Nephron progenitor cell (in vitro differentiated cells): ENCODE results near the gene APOB.

Experiments used
- DNase-seq: peaks from one replicate; pipeline ENCODE4 v3.0.0; 2021
- H3K27ac Mint-ChIP-seq: 2 replicates; pipeline ENCODE4 v1.8.0; 2021; ENCODE audit warnings: mild to moderate bottlenecking, moderate library complexity, mixed read lengths
- H3K27me3 Mint-ChIP-seq: 2 replicates; pipeline ENCODE4 v1.8.0; 2021; ENCODE audit warnings: mild to moderate bottlenecking, low read depth, mixed read lengths; ENCODE audit not compliant: poor library complexity
- H3K36me3 Mint-ChIP-seq: 2 replicates; pipeline ENCODE4 v1.8.0; 2021; ENCODE audit warnings: low read depth, mixed read lengths
- H3K4me1 Mint-ChIP-seq: 2 replicates; pipeline ENCODE4 v1.8.0; 2021; ENCODE audit warnings: mixed read lengths
- H3K4me3 Mint-ChIP-seq: 2 replicates; pipeline ENCODE4 v1.8.0; 2021; ENCODE audit warnings: mild to moderate bottlenecking, moderate library complexity, mixed read lengths
- H3K9me3 Mint-ChIP-seq: 2 replicates; pipeline ENCODE4 v1.8.0; 2021; ENCODE audit warnings: mild to moderate bottlenecking, moderate library complexity, mixed read lengths
- TF ChIP-seq, protein P1 (sequence below): fragments of 200-600 bp; sonication (generic); IDR thresholded peaks from 2 replicates; pipeline ENCODE4 v1.5.0; 2021; ENCODE audit warnings: antibody characterized with exemption

The APOB gene

DNA sequence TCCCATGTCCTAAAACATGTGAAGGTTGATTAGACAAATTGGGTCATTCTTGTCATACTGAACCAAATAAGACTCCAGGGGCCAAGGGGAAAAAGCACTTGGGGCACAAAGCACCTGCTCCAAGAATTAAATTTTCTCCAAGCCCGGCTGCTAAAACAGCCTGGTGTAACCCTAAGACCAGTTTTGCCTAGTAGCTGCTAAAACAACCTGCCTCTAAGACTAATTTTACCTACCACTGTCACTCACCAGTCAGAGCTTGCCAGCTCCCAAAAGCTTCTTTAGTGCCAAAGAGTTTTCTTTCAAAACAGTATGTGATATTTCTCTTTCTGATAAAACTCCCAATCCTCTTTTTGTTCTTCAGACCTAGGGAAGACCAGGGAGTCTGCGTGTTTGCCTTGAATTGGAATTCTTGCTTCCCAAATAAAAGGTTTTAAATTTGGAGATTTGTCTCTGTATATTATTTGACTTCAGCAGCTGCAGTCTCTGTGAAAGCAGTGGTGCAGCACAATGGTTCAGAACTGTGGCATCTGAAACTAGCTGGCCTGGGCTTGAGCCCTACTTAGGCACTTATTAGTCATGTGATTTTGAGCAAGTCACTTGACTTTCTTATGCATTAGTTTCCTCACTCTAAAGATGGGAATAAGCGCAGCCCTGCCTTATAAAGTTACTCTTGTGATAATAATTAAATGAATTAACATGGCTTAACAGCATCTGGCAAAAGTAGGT is 16.2 kb upstream of the APOB start:
- H3K36me3 Mint-ChIP-seq, result no peaks in the 10 kb centered on the region
- H3K27me3 Mint-ChIP-seq, result peaks cover 4% of the 10 kb centered on the region
- TF ChIP-seq, protein P1, sequence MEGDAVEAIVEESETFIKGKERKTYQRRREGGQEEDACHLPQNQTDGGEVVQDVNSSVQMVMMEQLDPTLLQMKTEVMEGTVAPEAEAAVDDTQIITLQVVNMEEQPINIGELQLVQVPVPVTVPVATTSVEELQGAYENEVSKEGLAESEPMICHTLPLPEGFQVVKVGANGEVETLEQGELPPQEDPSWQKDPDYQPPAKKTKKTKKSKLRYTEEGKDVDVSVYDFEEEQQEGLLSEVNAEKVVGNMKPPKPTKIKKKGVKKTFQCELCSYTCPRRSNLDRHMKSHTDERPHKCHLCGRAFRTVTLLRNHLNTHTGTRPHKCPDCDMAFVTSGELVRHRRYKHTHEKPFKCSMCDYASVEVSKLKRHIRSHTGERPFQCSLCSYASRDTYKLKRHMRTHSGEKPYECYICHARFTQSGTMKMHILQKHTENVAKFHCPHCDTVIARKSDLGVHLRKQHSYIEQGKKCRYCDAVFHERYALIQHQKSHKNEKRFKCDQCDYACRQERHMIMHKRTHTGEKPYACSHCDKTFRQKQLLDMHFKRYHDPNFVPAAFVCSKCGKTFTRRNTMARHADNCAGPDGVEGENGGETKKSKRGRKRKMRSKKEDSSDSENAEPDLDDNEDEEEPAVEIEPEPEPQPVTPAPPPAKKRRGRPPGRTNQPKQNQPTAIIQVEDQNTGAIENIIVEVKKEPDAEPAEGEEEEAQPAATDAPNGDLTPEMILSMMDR, result no peak
- no peak for DNase-seq
- H3K27ac Mint-ChIP-seq, result no peak overlapping the region
- H3K4me3 Mint-ChIP-seq, result no peak overlapping the region
- peaks cover 18% of the 10 kb centered on the region for H3K4me1 Mint-ChIP-seq
- no peaks in the 10 kb centered on the region for H3K9me3 Mint-ChIP-seq

DNA sequence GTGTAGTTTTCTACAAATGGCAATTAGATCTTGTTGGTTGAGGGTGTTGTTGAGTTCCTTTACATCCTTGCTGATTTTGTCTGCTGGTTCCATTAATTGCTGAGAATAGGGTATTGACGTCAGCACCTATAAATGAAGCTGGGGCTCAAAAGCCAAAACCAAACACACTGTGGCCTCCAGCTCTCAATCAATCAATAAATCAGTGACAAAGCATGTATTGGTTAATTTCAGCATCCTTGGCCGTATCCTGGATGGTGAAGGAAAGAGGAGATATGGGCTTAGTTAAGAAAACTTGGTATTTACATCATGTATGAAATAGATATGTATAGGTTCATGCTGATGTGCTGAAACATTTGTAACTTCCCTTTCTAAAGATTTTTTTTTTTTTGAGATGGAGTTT is 13.2 kb upstream of the APOB start:
- DNase-seq, result no peak
- Mint-ChIP-seq H3K4me3 (no peak overlapping the region), H3K36me3 (no peaks in the 10 kb centered on the region), H3K27ac (no peak overlapping the region), H3K27me3 (peaks cover 20% of the 10 kb centered on the region), H3K4me1 (peaks cover 18% of the 10 kb centered on the region), H3K9me3 (no peaks in the 10 kb centered on the region)
- TF ChIP-seq, protein P1, result no peak

DNA sequence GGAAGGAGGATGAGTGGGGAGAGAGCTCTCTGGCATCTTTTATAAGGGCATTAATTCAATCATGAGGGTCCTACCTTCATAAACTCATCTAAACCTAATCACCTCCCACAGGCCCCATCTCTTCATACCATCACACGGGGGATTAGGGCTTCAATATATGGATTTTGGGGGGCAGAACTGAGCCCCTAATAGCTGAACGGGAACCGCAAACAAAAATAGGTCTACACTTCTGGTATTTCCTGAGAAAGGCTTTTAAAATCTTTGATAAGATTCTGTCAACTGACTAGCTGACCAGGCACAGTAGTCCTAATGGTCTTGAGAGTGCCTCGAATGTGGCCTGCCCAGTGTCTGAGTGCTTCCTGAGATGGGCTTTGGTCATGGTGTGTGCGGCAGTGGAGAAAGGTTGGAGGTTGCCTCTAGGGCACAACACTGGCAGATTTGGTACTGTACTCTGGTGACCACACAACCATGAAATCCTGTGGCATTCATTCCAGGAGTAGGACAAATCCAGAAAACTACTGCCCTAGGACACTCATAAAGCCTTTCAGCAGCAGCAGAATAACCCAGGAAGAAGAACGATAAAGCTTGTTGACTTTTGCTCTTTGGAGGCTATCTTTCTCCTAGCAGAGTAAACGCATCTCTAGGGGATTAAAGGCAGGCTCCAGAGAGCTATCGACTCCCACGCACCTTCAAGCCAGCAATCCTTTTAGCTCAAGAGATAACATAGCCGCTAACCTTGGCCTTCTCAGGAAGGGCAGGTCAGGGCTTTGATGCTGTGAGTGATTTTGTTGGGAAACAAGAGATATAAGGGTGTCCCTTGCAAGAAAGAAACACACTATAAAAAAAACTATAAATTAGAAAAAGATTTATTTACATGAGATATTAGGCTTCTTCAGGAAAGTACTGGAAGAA is 12.3 kb upstream of the APOB start:
- H3K4me1 Mint-ChIP-seq, result peaks cover 18% of the 10 kb centered on the region
- TF ChIP-seq, protein P1, result no peak
- no peaks in the 10 kb centered on the region for H3K36me3 Mint-ChIP-seq
- peaks cover 22% of the 10 kb centered on the region for H3K27me3 Mint-ChIP-seq
- no peaks in the 10 kb centered on the region for H3K9me3 Mint-ChIP-seq
- peak overlapping the region; percentile 73 for H3K27ac Mint-ChIP-seq
- DNase-seq, result no peak
- H3K4me3 Mint-ChIP-seq, result no peak overlapping the region

DNA sequence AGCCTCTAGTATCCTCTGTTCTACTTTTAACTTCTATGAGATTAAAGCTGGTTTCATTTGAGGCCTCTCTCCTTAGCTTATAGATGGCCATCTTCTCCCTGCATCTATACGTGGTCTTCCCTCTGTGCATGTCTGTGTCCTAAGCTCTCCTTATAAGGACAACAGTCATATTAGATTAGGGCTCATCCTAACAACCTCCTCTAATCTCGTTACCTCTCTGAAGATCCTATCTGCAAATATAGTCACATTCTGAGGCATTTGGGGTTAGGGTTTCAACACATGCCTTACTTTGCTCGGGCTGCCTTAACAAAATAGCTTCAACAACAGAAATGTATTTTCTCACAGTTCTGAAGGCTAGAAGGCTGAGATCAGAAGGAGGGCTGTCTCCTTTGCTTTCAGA is 11.6 kb upstream of the APOB start:
- Mint-ChIP-seq H3K27ac (no peak overlapping the region), H3K9me3 (no peaks in the 10 kb centered on the region), H3K4me3 (no peak overlapping the region), H3K27me3 (peaks cover 22% of the 10 kb centered on the region), H3K36me3 (no peaks in the 10 kb centered on the region), H3K4me1 (peaks cover 18% of the 10 kb centered on the region)
- no peak for DNase-seq
- TF ChIP-seq, protein P1, result no peak

DNA sequence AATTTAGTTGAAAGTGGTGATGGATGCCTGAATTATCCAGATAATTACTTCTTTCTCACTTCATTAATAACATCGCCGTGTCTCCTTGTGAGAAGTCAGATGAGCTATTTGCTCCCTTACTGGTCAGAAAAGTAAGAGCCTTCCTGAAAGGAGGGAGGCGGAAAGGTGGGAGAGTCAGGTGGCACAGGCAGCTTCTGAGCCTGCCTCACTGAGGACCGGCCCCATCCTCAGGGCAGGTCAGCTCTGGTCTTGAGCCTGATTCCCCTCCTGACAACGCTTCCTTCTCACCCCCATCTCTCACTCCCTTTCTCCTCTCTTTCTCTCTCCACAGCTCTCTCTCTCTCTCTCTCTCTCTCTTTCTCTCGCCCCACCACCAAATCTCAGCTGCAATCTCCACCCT is 10.1 kb upstream of the APOB start:
- TF ChIP-seq, protein P1, result no peak
- Mint-ChIP-seq H3K27ac (no peak overlapping the region), H3K4me3 (no peak overlapping the region), H3K4me1 (peaks cover 18% of the 10 kb centered on the region), H3K36me3 (no peaks in the 10 kb centered on the region), H3K9me3 (no peaks in the 10 kb centered on the region), H3K27me3 (peaks cover 20% of the 10 kb centered on the region)
- no peak for DNase-seq
